Pons (tissue), 1 donor: ENCODE measurements around the gene S100A5.
A peak's percentile ranks its signal among the peaks of the same experiment; 100 is the strongest.

Experiments
- DNase-seq: peaks from one replicate; pipeline ENCODE4 v3.0.0-alpha.2; 2016; ENCODE audit warnings: low spot score

S100A5 gene

DNA sequence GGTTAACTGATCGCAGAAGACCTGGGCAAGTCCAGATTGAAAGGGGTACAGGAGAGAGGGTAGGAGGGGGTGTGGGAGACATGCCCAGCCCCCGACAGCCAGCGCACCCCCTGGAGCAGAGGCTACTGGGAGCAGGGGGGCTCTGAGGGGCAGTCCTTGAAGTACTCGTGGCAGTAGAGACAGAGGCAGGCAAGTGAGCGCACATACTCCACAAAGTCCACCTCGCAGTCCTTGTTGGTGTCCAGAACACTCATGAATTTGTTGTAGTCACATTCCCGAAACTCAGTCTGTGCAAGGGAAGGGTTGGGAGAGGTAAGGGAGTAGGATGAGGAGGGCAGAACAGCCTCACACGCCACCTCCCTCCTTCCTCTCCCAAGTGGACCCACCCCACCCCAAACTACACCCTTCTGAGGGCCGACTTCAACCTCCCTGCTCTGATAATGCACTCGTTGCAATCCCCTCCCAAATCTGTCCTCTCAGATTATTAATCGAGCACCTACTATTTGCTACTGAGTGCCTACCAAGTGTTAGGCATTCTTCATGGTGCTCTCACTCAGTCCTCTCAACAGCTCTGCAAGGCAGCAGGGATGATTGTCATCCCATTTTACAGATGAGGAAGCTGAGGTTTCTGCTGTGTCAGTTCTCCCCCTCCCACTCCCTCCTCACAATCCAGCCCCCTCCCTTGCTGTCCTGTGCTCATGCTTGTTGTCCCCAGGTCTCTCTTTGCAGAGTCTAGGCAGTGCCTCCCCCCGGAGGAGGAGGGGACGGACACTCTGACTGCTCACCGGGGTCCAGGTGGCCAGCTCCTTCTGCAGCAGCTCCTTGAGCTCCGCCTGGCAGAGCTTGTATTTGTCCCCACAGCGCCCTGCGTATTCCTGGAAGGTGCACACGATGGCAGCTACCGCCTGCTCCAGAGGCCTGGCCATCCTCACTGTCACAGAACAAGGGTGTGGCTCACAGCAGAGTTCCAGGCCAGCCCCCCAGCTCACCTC, 7.1 kb upstream of the S100A5 start:
- DNase-seq: no peak

- DNase-seq: no peak
These were observed 6.2 kb upstream of the S100A5 start for GRCh38 chr1:153546796-153547559.

GRCh38 chr1:153546371-153546770, 5.6 kb upstream of the S100A5 start:
- DNase-seq: no peak

DNA sequence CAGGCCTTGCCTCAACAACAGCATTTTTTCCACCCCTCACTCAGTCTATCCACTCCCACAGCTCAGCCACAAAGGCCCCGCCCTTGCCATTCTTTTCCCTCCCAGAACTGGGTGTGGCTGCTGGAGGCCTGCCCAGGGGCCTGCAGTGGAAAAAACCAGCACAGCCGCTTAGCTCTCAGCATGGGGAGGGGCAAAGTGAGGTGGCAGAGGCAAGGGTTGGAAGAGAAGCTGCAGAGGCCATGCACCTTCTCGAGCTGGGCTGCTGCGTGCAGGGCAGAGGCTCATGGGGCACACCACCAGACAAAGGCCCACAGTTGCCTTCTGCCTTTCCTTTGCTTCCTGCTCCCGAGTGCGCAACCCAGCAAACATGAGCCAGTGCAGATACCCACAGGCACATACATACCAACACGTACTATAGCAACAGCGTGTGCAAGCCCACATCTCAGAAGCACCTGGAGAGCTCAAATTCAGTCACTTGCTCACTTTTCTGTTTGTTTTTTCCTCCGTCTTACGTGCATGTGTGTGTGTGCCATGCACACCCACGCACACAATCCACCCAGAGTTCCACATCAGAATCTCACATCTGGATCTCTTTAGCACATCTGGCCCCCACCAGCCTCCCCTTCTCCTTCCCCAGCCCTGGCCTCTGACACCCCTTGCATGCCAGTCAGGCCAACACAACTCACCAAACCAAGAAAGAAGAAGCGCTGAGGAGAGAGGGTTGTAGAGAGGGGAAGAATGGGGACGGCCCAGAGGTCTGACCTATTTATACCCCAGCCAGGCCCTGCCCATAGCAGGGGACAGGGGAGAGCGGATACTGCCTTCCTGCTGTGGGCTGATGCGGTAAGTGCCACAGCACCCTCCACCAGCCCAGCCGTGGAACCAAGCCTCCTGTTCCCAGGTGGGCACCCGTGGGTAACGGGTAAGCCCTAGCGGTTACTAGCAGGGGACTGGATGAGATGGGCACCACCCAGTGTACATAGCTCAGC, 4.6 kb upstream of the S100A5 start, which contains the start of gene S100A4:
S100A4 (minus strand) TSS at position 740 of the 989 bp plus-strand sequence. CDS start 1,012 bp downstream, outside the sequence.
- DNase-seq: peak; percentile 77

DNA sequence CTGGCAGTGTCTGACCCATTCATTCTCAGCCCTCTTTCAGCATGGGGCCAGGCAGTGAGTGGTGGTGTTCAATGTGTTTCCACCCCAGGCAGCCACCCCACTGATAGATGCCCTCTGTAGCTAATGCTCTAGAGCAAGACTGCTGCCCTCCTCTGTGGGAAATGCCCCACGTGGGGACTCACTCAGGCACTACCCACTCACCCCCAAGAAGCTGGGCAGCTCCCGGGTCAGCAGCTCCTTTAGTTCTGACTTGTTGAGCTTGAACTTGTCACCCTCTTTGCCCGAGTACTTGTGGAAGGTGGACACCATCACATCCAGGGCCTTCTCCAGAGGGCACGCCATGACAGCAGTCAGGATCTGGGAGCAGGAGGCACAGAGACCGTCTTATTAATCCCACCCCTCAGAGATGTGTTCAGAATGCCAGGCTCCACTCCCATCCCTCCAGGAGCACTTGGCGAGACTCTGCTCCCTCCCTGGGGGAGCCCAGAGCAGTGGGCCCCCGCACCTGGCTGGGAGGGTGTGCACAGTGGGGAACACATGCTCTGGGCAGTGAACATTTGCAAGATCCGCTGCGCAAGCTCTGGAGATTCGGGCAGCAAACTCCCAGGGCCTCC, 3.8 kb upstream of the S100A5 start:
- no peak for DNase-seq

- DNase-seq: no peak
These were observed 3.0 kb upstream of the S100A5 start for GRCh38 chr1:153543736-153544135.

GRCh38 chr1:153542956-153543711, 2.4 kb upstream of the S100A5 start:
- no peak for DNase-seq

DNA sequence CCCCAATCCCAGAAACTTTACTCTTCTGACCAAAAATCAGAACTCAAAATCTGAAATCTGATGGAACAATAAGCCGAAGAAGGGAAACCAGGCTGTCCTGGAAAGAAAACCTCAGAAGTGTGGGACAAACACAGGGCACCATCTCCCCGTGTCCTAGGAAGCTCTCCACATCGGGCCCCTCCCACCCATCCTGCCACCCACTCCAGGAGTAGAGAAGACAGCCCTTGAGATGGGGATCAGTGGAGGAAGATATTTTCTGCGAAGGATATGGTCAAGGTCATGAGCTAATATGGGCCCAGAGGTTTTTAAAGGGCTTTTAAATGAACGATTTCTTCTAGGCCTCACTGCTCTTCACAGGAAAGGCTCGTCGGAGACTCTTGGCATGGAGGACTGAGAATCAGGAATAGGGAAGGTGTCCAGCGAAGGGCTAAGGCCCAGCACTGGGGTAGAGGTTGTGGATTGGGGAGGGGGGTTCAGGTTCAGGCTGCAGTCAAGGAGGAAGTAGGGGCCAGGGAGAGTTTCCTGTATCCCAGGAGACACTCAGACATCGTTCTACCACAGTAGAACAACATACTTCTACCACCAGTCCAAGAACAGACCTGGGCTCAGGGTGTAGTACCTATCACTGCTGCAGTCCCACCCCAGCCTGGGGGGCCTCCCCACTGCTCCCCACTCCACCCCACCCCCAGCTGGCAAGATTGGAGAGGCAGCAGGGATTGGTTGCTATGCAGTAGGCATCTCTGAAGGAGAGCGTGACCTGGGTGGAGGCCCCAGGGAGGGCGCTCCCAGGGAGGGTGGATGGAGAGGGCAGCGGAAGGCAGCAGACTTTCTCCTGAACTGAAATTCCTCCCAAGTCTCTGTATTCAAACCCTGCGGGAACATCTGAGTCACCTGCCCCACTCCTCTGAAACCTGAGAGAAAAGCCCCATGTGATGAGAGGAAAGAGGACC, 1.2 kb upstream of the S100A5 start:
- DNase-seq: no peak

DNA sequence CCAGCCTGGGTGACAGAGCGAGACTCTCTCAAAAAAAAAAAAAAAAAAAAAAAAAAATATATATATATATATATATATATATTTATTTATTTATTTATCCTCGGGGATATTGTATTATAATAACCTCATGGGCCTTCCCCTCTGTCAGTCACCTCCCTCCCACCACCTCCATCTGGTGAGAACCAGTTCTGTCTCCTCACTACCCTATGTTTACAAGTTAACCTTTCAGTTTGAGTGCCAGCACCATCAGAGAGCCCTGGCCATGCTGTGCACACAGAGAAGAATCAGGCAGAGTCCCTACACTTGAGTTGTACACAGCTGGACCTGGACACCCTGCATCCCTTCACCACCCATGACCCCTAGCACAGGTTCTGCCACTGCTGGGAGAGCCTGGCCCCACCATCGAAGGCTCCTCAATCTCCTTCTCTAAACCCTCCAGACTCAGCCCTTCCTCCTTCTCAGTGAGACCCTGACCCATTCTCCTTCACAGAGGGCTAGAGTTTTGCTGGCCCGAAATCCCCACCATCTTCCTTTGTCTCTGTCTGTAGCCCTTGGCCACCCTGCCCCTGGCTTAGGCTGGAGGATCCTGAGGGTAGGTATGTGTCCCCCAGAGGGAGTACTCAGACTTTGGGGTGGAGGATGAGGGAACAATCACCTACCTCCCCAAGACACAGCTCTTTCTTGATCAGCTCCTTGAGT, 1.2 kb downstream of the S100A5 start:
- DNase-seq: no peak

- DNase-seq: no peak
These were observed 2.4 kb downstream of the S100A5 start for GRCh38 chr1:153538315-153538821.

DNA sequence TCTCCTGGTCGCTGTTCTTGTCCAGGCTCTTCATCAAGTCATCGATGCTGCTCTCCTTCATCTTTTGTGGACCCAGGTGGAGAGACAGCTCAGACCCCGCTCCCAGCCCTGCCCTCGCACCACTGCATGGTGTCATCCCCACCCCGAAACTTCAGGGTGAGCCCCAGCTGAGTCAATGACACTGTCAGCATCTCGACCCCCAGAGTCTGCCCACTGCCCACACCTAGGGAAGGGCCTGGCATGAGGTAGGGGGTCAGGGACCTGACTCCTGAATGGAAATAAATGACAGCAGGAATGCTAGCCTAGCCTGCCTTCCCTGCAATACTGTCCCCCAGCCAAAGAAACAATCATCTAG, 3.4 kb downstream of the S100A5 start:
- DNase-seq: no peak

GRCh38 chr1:153536671-153537375, 3.9 kb downstream of the S100A5 start:
- DNase-seq: no peak

- DNase-seq: peak; percentile 65
These were observed 4.6 kb downstream of the S100A5 start for GRCh38 chr1:153536012-153536670.

GRCh38 chr1:153535242-153536011, 5.3 kb downstream of the S100A5 start, which contains the start of gene S100A6:
Gene S100A6 (minus strand): TSS chr1:153535991. CDS start chr1:153535339, 652 bp downstream.
- peak; percentile 48 for DNase-seq

GRCh38 chr1:153534925-153535241, 5.9 kb downstream of the S100A5 start:
- no peak for DNase-seq

DNA sequence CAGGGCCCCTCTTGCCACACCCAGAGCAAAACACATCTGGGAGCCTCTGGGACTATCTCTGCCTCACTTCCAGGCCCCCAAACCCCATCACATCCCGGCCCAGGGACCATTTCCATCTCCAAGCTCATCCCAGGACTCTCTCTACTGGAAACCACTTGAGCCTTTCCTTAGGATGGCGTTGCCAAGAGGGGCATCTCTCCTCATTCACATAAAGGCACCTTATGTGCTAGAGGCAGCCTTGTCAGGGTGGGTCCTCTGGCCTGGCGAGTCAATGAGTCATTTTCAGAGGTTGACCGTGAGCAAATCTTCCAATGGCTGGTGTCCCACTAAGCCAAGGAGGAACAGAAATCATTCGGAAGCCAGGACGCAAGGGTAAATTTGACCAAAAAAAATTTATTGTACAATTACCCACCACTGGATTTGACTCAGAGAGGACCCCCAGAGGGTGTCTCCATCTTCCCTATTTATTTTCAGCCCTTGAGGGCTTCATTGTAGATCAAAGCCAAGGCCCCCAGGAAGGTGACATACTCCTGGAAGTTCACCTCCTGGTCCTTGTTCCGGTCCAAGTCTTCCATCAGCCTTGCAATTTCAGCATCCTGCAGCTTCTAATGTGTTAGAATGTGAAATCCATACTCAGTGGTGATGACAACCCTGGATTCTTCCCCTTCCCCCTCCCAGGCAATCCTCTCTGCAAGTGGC, 6.4 kb downstream of the S100A5 start:
- no peak for DNase-seq
